GM12865 (cell line): ENCODE measurements around the gene BYSL.

Experiments used
- DNase-seq: peaks from one replicate; pipeline ENCODE4 v3.0.0; 2010; ENCODE audit warnings: low read depth
- H3K4me3 ChIP-seq: 2 replicates; pipeline ENCODE4 v1.5.1; 2011; ENCODE audit warnings: mild to moderate bottlenecking, low read depth, low read length, control low read depth
- TF ChIP-seq, protein P1 (sequence below): IDR thresholded peaks from 2 replicates; pipeline ENCODE4 v1.5.1; 2011; ENCODE audit warnings: low read length, control low read depth, low read depth, inconsistent platforms; ENCODE audit not compliant: insufficient read depth; ENCODE audit errors: missing control alignments

Gene BYSL

DNA sequence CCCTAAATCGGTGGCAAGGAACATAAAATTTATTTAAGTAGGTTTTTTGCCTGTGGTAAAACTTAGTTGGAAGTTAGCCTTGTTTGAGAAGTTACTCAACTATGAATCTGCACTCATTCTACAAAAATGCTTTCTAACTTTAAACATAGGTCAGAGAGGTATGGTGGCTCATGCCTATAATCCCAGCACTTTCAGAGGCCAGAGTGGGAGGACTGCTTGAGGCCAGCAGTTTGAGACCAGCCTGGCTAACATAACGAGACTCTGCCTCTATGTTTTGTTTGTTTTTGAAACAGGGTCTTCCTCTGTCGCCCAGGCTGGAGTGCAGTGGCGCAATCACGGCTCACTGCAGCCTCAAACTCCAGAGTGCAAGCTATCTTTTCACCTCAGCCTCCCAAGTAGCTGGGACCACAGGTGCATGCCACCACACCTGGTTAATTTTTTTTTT, 42.3 kb upstream of the BYSL start:
- DNase-seq = no peak
- TF ChIP-seq, protein P1, sequence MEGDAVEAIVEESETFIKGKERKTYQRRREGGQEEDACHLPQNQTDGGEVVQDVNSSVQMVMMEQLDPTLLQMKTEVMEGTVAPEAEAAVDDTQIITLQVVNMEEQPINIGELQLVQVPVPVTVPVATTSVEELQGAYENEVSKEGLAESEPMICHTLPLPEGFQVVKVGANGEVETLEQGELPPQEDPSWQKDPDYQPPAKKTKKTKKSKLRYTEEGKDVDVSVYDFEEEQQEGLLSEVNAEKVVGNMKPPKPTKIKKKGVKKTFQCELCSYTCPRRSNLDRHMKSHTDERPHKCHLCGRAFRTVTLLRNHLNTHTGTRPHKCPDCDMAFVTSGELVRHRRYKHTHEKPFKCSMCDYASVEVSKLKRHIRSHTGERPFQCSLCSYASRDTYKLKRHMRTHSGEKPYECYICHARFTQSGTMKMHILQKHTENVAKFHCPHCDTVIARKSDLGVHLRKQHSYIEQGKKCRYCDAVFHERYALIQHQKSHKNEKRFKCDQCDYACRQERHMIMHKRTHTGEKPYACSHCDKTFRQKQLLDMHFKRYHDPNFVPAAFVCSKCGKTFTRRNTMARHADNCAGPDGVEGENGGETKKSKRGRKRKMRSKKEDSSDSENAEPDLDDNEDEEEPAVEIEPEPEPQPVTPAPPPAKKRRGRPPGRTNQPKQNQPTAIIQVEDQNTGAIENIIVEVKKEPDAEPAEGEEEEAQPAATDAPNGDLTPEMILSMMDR = no peak

DNA sequence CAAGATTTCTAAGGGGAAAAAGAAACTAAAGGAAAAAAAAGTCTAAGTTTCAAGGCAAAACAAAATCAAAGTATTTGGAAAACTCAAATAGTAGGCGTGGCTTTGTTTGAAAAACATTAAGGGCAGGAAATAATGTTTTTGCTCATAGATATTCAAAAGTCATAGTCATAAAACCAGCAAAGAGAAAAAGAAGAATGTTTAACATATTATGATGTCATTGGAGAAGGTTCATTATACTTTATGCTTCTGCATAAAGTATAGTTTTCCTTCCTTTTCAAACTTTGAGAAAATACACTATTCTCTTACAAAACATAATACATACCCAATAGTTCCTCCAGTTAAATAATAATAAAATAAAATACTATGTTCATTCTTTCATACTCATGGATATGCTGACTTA, 39.8 kb upstream of the BYSL start:
- DNase-seq = no peak
- TF ChIP-seq, protein P1 = no peak
- no peak overlapping the region for H3K4me3 ChIP-seq

More for the DNA sequence above, 42.3 kb upstream of the BYSL start:
- H3K4me3 ChIP-seq = no peak overlapping the region

DNA sequence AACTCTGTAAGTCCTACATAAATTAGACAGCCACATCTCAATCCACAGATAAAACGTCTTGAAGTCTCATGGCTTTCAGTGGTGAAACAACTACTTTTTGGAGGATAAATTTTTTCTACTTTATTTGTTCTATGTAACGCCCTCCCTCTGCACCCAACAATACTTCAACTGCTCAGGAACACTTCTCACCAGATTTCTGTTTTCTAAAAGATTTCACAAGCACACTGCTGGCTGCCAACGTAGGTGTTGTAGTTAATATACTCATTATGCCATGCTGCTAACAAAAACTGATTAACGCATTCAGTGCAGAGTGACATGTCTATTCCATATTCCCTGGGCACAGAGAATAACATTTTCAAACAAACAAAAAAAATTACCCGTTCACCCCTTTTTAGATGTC, 36.3 kb upstream of the BYSL start:
- TF ChIP-seq, protein P1 = no peak
- no peak overlapping the region for H3K4me3 ChIP-seq
- no peak for DNase-seq

DNA sequence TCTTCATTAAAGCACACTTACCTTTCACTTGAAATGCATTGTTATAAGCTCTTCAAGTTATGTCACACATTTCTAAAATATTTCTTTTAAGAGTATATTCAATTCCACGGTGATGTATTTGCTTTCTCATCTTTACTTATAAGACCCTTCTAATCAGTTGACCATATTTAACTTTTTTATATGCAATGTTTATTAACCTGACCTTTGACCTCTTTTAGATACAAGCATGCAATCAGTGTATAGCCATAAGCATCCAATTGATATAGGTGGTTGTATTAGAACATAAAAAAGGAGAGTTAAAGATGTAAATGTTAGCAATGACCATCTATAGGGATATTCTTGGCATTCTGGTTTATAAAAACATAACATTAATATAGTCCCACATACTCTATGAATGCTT, 35.4 kb upstream of the BYSL start:
- no peak overlapping the region for H3K4me3 ChIP-seq
- TF ChIP-seq, protein P1 = no peak
- no peak for DNase-seq

DNA sequence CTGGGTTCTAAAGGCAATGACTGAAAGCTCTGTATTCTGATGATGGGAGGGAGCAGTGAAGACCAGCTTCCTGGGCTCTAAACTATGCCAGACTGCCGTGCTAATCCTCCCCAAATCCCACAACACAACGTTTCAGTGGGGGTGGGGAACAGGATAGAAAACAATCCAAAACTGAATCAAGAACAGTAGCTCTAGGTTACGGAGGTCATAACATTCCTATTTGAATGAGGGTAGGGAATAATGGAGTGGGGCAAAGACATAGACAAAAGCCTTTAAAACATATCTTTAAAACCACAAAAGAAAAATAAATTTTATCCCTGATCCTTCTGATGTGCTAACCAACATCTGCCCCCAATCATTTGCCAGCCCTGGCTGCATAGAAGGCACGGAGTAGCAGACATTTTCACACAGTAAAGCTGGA, 34.0 kb upstream of the BYSL start:
- DNase-seq = no peak
- TF ChIP-seq, protein P1 = no peak
- no peak overlapping the region for H3K4me3 ChIP-seq

DNA sequence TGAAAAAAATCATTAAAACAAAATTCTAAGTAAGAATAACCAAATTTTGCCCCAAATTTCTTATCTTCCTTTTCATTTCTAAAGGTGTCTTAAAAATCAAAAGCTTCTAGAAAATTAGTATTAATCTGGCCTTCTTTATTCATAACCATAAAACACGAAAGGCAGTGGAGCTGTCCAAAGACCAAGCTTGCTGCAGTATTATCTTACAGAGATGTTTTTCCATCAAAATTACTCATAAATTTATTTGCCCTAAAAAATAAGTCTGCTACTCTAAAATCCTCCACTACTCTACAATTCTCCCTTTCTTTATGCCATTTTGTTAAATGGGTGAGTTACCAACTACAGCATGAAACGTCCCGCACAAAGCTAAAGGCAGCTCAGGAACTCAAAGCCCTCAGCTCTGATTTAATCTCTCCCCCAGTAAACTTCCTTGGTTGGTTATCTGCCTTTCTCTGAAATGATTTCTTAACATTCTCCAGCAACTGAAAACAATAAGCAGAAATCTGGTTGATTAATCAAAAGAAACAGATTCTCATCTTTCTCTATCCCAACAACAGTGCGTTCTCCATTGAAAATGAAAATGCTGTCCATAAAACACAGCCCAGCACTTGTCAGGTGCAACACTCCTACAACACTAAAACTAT, 28.3 kb upstream of the BYSL start:
- H3K4me3 ChIP-seq = no peak overlapping the region
- no peak for DNase-seq
- TF ChIP-seq, protein P1 = no peak
